Thoracic aorta (tissue), 2 donors: Measurements from ENCODE around the gene C9orf152. TPM values are rescaled to one million over a fixed set of nuclear protein-coding genes. Genes with fewer than 3 reads are reported as not detected.
A peak's percentile ranks its signal among the peaks of the same experiment; 100 is the strongest.

Source experiments
- ATAC-seq: fragments of 150-250 bp; one replicate; pipeline ENCODE4 v1.8.0; 2017; ENCODE audit warnings: low read depth; ENCODE audit not compliant: insufficient number of reproducible peaks, low FRiP score
- DNase-seq: peaks from one replicate; pipeline ENCODE4 v3.0.0-alpha.2; 2020; ENCODE audit warnings: low spot score
- H3K27ac ChIP-seq, 2 donors: fragments of 200-600 bp; sonication (generic); 1 replicate in 1 of 2; 2 replicates in 1 of 2; pipeline ENCODE4 v1.5.1; 2016; ENCODE audit warnings: mild to moderate bottlenecking in 2 of 2, moderate library complexity in 2 of 2
- H3K27me3 ChIP-seq: fragments of 200-600 bp; sonication (generic); replicated peaks from 2 replicates; pipeline ENCODE4 v1.6.0; 2016; ENCODE audit warnings: mild to moderate bottlenecking; ENCODE audit not compliant: insufficient read depth
- H3K36me3 ChIP-seq: fragments of 200-600 bp; sonication (generic); one replicate; pipeline ENCODE4 v1.5.1; 2016
- H3K4me1 ChIP-seq, 2 donors: fragments of 200-600 bp; sonication (generic); 1 replicate in 1 of 2; 2 replicates in 1 of 2; pipeline versions ENCODE4 v1.5.1 to v1.6.0; 2016; ENCODE audit warnings: low read depth in 2 of 2, mild to moderate bottlenecking in 1 of 2; ENCODE audit not compliant: control insufficient read depth in 1 of 2
- H3K4me3 ChIP-seq: fragments of 200-600 bp; sonication (generic); 2 replicates; pipeline ENCODE4 v1.5.1; 2016; ENCODE audit warnings: mild to moderate bottlenecking
- H3K9me3 ChIP-seq: fragments of 200-600 bp; sonication (generic); 2 replicates; pipeline ENCODE4 v1.5.1; 2016
- total RNA-seq, 2 donors: library from RNA; depleted of rRNA; stranded (reverse); fragments of >200 nt; gene quantifications; one replicate each; pipeline versions ENCODE4 v1.1.0 to v1.2.3, GENCODE V29; 2016
- TF ChIP-seq, protein P1 (sequence below): fragments of 200-600 bp; sonication (generic); IDR thresholded peaks from one replicate; pipeline ENCODE4 v1.5.1; 2019; ENCODE audit warnings: antibody characterized with exemption

The C9orf152 gene
- total RNA-seq, 2 donors from 2014 or later, result 0.56 TPM; not detected in 1

DNA sequence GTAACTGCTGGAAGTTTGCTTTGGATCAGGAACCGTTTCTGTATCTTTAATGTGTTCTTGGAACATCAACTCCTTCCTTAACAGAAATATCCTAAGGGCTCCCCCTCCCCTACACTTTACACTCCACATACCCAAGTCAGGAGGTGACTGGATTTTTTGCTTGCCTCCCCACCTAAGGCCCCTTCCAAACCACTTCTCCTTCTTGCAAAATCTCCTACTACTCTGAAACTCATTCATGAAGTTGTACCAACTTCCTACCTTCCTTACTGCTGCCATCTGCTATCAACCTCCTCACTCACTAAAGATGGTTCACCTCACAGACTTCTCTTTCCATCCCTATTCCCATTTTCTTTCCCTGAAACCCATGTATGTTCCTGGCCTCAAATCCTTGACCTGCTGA lies 32.2 kb upstream of the C9orf152 start:
- Histone ChIP-seq H3K27me3 (no peaks in the 10 kb centered on the region), H3K9me3 (peaks cover 3% of the 10 kb centered on the region), H3K27ac (no peak overlapping the region), H3K36me3 (peaks cover 19% of the 10 kb centered on the region), H3K4me1 (peaks cover 3 to 9% of the 10 kb centered on the region in 2 donors), H3K4me3 (no peak overlapping the region)
- TF ChIP-seq, protein P1, sequence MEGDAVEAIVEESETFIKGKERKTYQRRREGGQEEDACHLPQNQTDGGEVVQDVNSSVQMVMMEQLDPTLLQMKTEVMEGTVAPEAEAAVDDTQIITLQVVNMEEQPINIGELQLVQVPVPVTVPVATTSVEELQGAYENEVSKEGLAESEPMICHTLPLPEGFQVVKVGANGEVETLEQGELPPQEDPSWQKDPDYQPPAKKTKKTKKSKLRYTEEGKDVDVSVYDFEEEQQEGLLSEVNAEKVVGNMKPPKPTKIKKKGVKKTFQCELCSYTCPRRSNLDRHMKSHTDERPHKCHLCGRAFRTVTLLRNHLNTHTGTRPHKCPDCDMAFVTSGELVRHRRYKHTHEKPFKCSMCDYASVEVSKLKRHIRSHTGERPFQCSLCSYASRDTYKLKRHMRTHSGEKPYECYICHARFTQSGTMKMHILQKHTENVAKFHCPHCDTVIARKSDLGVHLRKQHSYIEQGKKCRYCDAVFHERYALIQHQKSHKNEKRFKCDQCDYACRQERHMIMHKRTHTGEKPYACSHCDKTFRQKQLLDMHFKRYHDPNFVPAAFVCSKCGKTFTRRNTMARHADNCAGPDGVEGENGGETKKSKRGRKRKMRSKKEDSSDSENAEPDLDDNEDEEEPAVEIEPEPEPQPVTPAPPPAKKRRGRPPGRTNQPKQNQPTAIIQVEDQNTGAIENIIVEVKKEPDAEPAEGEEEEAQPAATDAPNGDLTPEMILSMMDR, result no peak
- no peak for ATAC-seq
- DNase-seq, result no peak

DNA sequence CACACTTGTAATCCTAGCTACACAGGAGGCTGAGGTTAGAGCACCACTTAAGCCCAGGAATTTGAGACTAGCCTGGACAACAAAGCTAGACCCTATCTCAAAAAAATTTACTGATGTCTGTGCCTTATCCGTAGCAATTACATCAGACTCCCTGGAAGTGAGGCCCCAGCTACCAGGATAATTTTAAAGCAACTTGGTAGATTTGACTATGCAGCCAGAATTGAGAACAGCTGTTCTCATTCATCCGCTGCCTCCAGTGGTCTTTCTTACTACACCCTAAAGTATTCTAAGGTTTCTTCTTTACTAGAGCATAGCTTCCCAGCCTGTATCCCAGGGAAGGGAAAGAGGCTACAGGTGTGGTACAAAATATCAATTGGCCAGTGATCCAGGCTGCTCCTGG lies 20.4 kb upstream of the C9orf152 start:
- ATAC-seq, result no peak
- Histone ChIP-seq H3K27ac (no peak overlapping the region), H3K4me3 (no peak overlapping the region), H3K9me3 (no peaks in the 10 kb centered on the region), H3K4me1 (no peaks in the 10 kb centered on the region), H3K36me3 (no peaks in the 10 kb centered on the region), H3K27me3 (no peaks in the 10 kb centered on the region)
- TF ChIP-seq, protein P1, result no peak
- no peak for DNase-seq

DNA sequence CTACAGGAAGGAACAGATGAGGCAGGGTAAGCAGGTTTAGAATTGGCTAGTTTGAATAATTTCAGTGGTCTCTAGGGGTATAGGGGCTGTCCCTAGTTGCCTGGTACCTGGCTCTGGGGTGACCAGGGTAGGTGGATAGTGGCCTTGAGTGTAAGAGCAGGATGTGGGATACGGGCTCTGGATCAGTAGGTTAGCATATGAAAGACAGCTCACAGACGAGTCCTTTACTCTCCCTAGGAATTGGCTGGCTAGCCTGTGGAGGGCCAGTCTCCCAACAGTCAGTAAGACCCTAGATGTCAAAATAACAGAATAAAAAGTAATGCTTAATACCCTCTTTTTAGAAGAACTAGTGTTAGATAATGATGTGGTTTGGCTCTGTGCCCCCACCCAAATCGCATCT lies 16.6 kb upstream of the C9orf152 start:
- Histone ChIP-seq H3K9me3 (no peaks in the 10 kb centered on the region), H3K27me3 (no peaks in the 10 kb centered on the region), H3K36me3 (no peaks in the 10 kb centered on the region), H3K27ac (no peak overlapping the region), H3K4me3 (no peak overlapping the region), H3K4me1 (no peaks in the 10 kb centered on the region)
- ATAC-seq (no peak), DNase-seq (no peak)
- TF ChIP-seq, protein P1, result no peak

DNA sequence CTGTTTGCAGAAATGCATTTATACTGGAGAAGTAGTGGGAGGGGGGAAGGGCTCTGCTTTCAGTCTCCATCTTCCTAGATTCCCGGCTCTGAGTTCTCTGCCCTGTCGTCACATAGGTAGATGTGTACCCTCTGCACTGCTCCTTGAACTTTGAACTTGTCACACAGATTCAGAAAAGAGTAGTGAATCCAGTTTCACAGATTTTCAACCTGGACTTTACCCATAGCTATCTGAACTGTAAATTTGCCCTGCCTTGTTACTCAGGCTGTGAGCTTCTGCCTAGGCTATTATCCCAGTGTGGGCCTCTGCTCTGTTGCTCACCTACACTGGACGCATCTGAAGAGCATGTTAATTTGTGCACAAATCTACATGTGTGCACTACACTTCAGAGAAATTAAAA lies 12.8 kb upstream of the C9orf152 start:
- TF ChIP-seq, protein P1, result no peak
- Histone ChIP-seq H3K27me3 (no peaks in the 10 kb centered on the region), H3K4me3 (no peak overlapping the region), H3K36me3 (no peaks in the 10 kb centered on the region), H3K9me3 (no peaks in the 10 kb centered on the region), H3K4me1 (no peaks in the 10 kb centered on the region), H3K27ac (no peak overlapping the region)
- DNase-seq (no peak), ATAC-seq (no peak)

DNA sequence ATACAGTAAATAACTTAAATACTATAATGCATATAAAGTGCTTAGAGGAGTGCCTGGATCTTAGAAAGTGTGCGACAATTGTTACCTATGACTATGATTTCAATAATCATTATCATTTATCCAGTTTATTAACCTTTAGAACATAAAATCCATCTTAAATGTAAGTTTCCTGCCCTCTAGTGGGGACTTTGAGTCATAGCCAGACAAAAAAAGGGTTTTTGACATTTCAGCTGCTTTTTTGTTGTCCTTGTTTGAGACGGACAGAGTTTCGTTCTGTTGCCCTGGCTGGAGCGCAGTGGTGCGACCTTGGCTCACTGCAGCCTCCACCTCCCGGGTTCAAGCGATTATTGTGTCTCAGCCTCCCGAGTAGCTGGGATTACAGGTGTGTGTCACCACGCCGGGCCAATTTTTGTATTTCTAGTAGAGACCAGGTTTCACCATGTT lies 9.7 kb upstream of the C9orf152 start:
- DNase-seq, result no peak
- no peak for ATAC-seq
- Histone ChIP-seq H3K36me3 (no peaks in the 10 kb centered on the region), H3K27me3 (no peaks in the 10 kb centered on the region), H3K9me3 (no peaks in the 10 kb centered on the region), H3K4me1 (no peaks in the 10 kb centered on the region), H3K4me3 (peak overlapping the region; percentile 35), H3K27ac (no peak overlapping the region)
- TF ChIP-seq, protein P1, result peak; percentile 81
